H7 (cell line): Measurements from ENCODE around the gene CEP104. TPM values are rescaled to one million over a fixed set of nuclear protein-coding genes. Genes with fewer than 3 reads are reported as not detected.
A peak's percentile ranks its signal among the peaks of the same experiment; 100 is the strongest.

Experiments
- DNase-seq: peaks from one replicate; pipeline ENCODE4 v3.0.0; 2012
- H3K27me3 ChIP-seq: 2 replicates; pipeline ENCODE4 v1.6.0; 2011; ENCODE audit warnings: mild to moderate bottlenecking, low read length; ENCODE audit not compliant: control insufficient read depth, insufficient read depth
- H3K36me3 ChIP-seq: replicated peaks from 2 replicates; pipeline ENCODE4 v1.5.1; 2011; ENCODE audit warnings: low read length; ENCODE audit not compliant: control insufficient read depth, insufficient read depth
- H3K4me3 ChIP-seq: 2 replicates; pipeline ENCODE4 v1.5.1; 2011; ENCODE audit warnings: low read depth, mild to moderate bottlenecking, control low read depth, low read length, moderate library complexity; ENCODE audit not compliant: insufficient read depth
- total RNA-seq: library from RNA; depleted of rRNA; stranded (reverse); fragments of >200 nt; shearing (Covaris generic); gene quantifications from 2 replicates; pipeline ENCODE4 v1.2.3, GENCODE V29; 2014

CEP104 gene
- total RNA-seq, 1 experiment from 2014 or later = 22.8 TPM

DNA sequence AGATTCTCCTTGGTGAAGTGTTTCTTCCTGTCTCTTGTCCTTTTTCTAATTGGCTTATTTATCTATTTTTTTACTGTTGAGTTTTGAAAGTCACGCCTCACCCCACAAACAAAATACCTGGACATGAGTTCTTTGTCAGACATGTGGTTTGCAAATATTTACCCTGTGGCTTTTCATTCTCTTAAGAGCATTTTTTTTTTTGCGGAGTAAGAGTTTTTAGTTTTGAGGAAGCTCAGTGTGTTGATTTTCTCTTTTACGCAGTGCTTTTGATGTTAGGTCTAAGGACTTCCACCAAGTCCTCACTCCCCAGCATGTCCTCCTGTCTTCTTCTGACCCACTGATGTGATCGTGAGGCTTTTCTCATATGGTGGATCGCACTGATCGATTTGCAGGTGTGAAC is 7.9 kb upstream of the CEP104 start:
- Histone ChIP-seq H3K4me3 (no peak overlapping the region), H3K36me3 (no peaks in the 10 kb centered on the region), H3K27me3 (no peaks in the 10 kb centered on the region)
- no peak for DNase-seq

DNA sequence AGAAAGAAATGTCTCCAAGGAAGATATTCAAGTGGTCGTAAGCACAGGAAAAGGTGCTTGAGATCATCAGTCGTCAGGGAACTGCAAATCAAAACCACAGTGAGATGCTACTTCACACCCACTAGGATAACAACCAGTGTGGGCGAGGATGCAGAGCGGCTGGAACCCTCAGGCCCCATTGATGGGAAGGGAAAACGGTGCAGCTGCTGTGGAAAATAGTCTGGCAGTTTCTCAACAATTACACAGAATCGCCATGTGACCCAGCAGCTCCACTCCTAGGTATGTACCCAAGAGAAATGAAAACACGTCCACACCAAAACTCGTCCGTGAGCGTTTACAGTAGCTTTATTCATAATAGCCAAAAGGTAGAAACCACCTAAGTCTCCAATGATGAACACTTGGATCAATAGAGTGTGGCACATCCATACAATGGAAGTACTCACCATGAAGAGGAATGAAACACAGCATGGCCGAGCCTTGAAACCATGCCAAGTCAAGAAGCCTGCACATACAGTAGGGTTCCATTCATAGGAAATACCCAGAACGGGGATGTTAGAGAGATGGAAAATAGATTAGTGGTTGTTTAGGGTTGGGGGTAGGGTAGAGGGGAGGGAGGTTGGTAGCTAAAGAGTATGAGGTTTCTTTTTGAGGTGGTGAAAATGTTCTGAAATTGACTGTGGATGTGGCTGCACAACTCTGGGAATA is 6.4 kb upstream of the CEP104 start:
- no peak for DNase-seq
- H3K36me3 ChIP-seq = no peaks in the 10 kb centered on the region
- no peak overlapping the region for H3K4me3 ChIP-seq
- H3K27me3 ChIP-seq = peaks cover 3% of the 10 kb centered on the region

DNA sequence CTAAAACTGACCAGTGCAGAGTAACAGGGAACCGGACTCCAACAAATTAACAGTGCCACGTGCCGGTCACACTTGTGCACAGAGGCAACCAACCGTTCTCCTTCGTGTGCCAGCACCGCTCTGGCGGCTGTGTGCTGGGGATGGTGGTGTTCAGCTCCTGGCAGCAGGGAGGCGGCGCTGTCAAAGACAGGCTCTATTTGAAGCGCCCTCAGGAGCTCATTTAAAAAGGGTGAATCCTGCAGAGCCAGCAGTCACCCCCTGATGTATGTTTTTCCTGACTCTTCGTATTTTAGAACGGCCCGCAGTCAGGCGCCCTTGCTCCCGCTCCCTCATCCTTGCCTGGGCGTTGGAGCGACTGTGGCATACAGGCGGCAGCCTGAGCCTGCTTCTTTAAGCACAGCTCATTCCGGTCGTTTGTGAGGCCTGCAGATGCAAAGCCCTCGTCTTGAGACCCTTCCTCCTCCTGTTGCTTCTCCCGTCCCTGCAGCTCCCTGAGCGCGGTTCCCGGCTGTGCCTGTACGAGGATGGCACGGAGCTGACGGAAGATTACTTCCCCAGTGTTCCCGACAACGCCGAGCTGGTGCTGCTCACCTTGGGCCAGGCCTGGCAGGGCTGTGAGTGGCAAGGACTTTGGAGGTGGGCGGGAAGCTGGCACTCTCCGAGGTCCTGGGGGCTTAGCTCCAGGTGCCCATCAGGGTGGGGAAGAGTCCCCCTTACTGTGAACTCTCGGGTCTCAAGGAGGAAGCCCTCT is 1.4 kb upstream of the CEP104 start:
- peak overlapping the region; percentile 95 for H3K4me3 ChIP-seq
- peak; percentile 66 for DNase-seq
- H3K36me3 ChIP-seq = no peaks in the 10 kb centered on the region
- H3K27me3 ChIP-seq = peaks cover 11% of the 10 kb centered on the region

DNA sequence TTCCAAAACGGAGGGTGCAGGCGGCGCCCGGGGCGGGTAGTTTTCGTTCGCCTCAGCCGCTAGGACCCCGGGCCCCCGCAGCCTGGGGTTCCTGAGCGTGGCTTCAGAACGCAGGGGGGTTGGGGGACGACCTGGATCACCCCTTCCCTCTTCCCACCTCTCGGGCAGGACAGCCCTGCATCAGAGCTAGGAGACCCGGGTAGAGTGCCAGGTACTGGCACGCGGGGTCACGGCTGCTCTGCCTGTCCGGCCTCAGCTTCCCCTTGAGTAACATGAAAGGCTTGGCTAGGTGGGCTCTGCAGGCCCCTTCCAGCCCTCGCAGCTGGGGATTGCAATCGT is 749 bp upstream of the CEP104 start:
- DNase-seq = no peak
- Histone ChIP-seq H3K27me3 (peaks cover 11% of the 10 kb centered on the region), H3K4me3 (peak overlapping the region; percentile 95), H3K36me3 (no peaks in the 10 kb centered on the region)

DNA sequence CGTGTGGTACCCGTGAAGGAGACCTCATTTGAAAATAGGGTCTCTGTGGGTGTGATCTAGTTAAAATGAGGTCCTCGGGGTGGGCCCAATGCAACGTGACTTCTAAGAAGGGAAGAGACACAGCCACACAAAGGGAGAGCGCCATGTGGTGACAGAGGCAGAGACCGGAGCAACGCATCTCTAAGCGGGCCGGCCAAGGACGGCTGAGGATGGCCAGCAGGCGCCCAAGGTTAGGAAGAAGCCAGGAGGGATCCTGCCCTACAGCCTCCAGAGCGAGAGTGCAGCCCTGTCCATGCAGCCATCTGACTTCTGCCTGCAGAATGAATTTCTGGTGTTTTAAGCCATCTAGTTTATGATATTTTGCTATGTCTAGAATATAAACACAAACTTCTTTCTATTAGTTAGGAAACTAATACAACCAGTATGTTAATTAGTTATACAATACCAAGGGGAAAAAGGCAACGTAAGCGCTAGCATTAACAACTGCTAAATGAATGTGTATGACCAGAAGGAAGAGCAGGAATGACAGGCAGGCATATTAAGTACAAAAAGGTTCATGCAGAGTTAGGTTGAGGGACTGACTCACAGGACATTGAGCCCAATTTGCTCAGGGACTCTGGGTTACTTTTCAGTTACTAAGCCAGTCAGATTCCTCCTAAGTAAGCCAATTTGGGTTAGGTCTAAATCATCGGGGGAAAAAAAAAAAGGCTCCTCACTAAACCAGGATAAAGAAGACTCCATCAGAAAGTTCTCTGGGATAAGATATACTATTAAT is 4.1 kb downstream of the CEP104 start:
- peaks cover 4% of the 10 kb centered on the region; the same call in 1 of the 2 replicates for H3K27me3 ChIP-seq
- peaks cover 2% of the 10 kb centered on the region for H3K36me3 ChIP-seq
- H3K4me3 ChIP-seq = no peak overlapping the region
- DNase-seq = peak; percentile 60

DNA sequence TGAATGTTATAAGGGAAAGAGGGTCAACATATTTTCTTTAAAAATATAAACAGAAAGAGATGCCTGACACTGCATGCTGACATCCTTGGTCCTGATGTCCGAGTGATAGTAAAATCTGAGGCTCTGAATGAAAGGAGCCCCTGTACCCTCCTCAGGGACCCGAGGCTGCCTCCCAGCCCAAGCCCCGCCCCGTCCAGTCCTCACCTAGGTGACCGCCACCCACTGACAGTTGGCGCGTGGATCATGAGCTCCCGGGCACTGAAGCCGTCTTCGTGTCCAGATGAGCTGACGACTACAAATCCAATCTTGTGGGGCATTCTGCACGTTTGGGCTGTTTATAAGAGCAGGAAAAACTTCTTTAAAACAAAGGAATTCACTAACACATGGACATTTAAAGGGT is 4.9 kb downstream of the CEP104 start:
- H3K27me3 ChIP-seq = no peaks in the 10 kb centered on the region
- DNase-seq = peak; percentile 46
- H3K36me3 ChIP-seq = peaks cover 2% of the 10 kb centered on the region
- no peak overlapping the region for H3K4me3 ChIP-seq

DNA sequence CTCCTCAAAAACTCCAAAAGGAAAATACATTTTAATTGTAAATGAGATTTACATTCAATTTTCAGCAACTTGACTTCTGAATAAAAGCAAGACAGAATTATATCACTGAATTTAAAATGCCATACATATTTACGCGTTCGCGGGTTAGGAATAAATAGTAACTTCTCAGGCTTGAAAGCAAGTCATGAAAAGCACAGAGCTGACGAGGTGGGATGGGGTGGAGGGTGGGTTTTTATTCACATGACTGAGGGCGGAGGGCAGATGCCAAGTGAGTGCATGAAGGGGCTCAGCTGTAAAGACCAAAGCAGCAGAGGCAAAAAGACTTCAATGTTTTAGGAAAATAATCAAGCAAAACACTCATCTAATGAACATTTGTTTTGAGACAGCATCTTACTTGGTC is 5.7 kb downstream of the CEP104 start:
- Histone ChIP-seq H3K36me3 (peaks cover 2% of the 10 kb centered on the region), H3K27me3 (no peaks in the 10 kb centered on the region), H3K4me3 (no peak overlapping the region)

DNA sequence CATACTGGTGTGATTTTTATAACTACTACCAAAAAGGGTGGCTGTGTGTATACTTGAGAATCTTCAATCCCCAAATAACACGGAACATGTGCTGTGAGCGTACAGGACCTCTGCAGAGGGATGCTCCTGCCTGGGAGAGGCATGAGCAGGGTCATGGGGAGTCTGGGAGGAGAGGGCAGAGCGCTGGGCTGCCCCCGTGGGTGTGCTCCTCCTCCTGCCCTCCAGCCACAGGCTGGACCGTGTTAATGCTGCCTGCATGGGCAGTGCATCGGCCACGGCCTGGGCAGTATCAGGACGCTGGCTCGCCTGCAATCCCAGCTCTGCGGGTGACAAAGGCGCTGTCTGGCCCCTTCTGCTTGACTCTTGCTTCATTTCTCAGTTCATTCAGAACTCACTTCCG is 6.2 kb downstream of the CEP104 start:
- DNase-seq = no peak

More for the DNA sequence above, 5.7 kb downstream of the CEP104 start:
- no peak for DNase-seq

DNA sequence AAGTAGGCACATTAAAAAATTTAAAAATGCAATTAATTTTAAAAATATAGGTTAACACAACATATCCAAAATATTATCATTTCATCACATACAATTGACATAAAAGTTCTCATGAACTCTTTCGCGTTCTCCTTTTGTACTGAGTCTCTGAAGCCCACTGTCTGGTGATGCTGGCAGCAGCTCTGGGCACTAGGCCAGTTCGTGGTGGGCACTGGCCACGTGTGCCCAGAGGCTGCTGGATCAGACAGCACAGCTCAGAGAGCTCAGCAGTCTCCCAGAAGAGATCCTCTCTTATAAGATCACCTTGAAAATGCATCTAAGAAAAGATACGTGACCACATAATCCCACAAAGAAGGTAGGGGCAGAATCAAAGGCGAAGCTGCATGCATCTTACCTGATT is 9.9 kb downstream of the CEP104 start:
- H3K36me3 ChIP-seq = peaks cover 2% of the 10 kb centered on the region
- DNase-seq = no peak
- H3K4me3 ChIP-seq = no peak overlapping the region
- H3K27me3 ChIP-seq = no peaks in the 10 kb centered on the region

More for the DNA sequence above, 6.2 kb downstream of the CEP104 start:
- Histone ChIP-seq H3K36me3 (peaks cover 2% of the 10 kb centered on the region), H3K4me3 (no peak overlapping the region), H3K27me3 (no peaks in the 10 kb centered on the region)

DNA sequence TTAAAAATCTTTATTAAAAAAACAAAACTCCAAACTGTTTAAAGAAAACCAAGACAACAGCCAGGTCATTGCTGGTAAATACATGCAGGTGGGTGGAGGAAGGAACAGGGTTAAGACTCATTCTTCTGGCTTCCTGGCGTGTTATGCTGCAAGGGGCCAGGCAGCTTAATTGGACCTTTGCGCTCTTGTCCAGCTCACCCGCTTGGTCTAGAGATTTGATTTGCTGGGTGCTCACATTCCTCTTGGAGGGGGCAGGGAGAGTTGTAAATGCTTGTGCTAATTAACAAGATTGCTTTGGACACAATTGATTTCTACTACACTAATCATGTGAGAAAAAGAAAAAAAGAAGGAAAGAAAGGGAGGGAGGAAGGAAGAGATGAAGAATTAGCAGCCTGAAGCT is 10.5 kb downstream of the CEP104 start:
- H3K36me3 ChIP-seq = peaks cover 2% of the 10 kb centered on the region
- no peak overlapping the region for H3K4me3 ChIP-seq
- DNase-seq = no peak
- no peaks in the 10 kb centered on the region for H3K27me3 ChIP-seq

DNA sequence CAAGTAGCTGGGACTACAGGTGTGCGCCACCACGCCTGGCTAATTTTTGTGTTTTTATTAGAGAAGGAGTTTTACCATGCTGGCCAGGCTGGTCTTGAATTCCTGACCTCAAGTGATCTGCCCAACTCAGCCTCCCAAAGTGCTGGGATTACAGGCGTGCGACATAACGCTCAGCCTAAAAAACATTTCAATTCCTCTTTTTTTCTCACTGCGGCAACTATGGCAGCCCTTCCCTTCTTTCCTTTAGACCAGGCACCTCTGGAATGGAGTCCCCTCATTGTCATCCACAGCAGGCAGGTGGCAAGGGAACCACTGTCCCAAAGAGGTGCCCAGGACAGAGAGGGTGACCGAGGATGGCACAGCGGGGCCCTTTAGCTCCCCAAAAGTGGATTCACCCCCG is 14.1 kb downstream of the CEP104 start:
- H3K27me3 ChIP-seq = no peaks in the 10 kb centered on the region
- no peak overlapping the region for H3K4me3 ChIP-seq
- no peak for DNase-seq
- H3K36me3 ChIP-seq = peaks cover 1% of the 10 kb centered on the region; the same call in 1 of the 2 replicates

DNA sequence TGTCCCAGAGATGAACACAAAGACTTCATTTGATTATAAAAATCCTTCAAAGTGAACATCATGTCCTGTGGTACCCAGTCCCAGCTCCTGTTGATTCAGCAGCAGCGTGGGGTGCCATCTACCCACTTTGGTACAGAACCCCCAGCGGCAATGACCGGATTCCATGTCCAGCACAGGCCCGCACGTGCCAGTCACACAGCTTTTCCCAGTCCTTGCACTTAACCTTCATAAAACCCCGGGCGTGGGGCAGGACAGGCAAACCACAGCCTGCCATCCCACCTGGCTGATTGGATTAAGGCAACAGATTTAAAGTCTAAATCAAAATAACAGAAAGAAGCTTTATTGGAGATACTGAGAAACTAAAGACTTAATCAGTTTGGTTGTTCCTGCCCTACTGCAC is 15.5 kb downstream of the CEP104 start:
- no peak overlapping the region for H3K4me3 ChIP-seq
- peaks cover 2% of the 10 kb centered on the region for H3K36me3 ChIP-seq
- no peak for DNase-seq
- no peaks in the 10 kb centered on the region for H3K27me3 ChIP-seq

DNA sequence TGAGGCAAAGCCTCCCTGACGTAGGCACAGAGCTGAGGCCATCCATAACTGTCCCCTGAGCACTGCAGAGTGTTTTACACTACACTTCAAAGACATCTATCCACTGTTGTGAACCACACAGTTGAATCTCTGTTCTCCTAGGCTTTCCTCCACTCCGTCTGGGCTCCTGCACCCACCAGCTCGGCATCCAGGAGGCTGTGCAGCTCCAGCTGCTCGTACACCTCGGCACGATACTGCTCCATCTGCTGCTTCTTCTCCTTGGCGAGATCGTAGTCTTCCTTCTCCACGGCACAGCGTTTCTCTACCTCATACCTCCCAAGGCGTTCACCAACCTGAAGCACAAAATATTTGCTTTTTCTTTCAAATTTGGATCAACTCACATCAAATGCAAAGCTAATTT is 18.2 kb downstream of the CEP104 start:
- DNase-seq = no peak
- Histone ChIP-seq H3K27me3 (no peaks in the 10 kb centered on the region), H3K4me3 (no peak overlapping the region), H3K36me3 (peaks cover 3% of the 10 kb centered on the region)

DNA sequence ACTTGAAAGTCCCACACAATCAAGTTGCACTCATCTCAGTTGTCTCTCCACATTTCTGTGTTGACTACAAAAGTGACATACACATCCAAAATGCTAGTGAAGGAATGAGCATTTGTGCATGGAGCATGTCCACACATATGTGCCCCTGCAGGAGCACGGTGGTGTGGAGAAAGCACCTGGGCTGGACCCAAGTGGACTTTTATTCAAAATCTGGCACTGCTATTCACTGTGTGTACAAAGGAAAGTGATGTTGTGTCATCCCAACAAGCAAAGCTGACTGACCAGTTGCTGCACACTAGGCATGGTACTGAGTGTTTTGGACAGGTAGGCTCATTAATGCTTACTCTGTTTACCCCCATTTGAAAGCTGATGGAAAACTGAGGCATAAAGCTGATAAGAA is 19.3 kb downstream of the CEP104 start:
- Histone ChIP-seq H3K36me3 (peaks cover 5% of the 10 kb centered on the region), H3K27me3 (no peaks in the 10 kb centered on the region), H3K4me3 (no peak overlapping the region)
- DNase-seq = no peak

DNA sequence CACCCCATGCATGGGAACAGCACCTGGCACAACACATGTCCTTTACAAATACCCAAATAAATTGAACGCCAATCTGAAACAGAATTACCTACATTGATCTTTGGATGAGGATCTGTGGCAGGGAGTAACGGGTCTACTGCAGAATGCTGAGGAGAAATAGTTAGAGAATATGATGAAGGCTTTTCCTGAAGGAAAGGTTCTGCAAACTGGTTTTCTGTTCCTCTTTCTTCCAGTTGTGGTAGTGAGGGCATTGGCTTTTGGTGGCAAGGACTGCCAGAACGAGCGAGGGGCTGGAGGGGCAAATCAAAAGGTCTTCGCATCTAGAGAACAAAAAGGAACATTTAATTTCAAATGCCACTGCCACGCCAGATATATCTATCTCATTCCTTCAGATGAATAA is 19.8 kb downstream of the CEP104 start:
- no peak overlapping the region for H3K4me3 ChIP-seq
- H3K36me3 ChIP-seq = peaks cover 5% of the 10 kb centered on the region
- no peaks in the 10 kb centered on the region for H3K27me3 ChIP-seq
- no peak for DNase-seq
